ENCODE measurements around the gene MIOX. TPM values are rescaled to one million over a fixed set of nuclear protein-coding genes. Genes with fewer than 3 reads are reported as not detected.

Gene MIOX
- total and polyA plus RNA-seq, 2 of the 13 experiments (the other 11 are each of a cell fraction or from before 2014, with no cell fraction given): 1.5 to 2.9 TPM

- TF ChIP-seq KIAA2018 (CRISPR knock-in tag; IDR thresholded peaks at IDR 0.05; ENCODE audit: borderline replicate concordance) (no peak), ZFP37 (CRISPR knock-in tag; IDR thresholded peaks at IDR 0.05; ENCODE audit: borderline replicate concordance) (no peak), ZSCAN31 (CRISPR knock-in tag; IDR thresholded peaks at IDR 0.05; ENCODE audit: low read depth) (0 out of 2 replicates have a peak, but pooled peaks have one; percentile 44), ZNF788 (CRISPR knock-in tag; IDR thresholded peaks at IDR 0.05; ENCODE audit: borderline replicate concordance) (peak; percentile 48; the same call in 1 of the 2 replicates), FOXO1 (CRISPR knock-in tag; IDR thresholded peaks at IDR 0.05) (no peak), ZNF724P (CRISPR knock-in tag; IDR thresholded peaks at IDR 0.05; ENCODE audit: borderline replicate concordance) (no peak), RFX3 (CRISPR knock-in tag; IDR thresholded peaks at IDR 0.05) (no peak), CREB3 (CRISPR knock-in tag; IDR thresholded peaks at IDR 0.05) (no peak), ZNF235 (CRISPR knock-in tag; IDR thresholded peaks at IDR 0.05; ENCODE audit: borderline replicate concordance) (no peak), PHF21A (CRISPR knock-in tag; IDR thresholded peaks at IDR 0.05) (0 out of 2 replicates have a peak, but pooled peaks have one; percentile 21), CBX5 (CRISPR knock-in tag; IDR thresholded peaks at IDR 0.05; ENCODE audit: borderline replicate concordance) (no peak), ZNF839 (CRISPR knock-in tag; IDR thresholded peaks at IDR 0.05; ENCODE audit: borderline replicate concordance) (no peak), MAX (IDR thresholded peaks at IDR 0.05) (peak; percentile 42), ZNF20 (CRISPR knock-in tag; IDR thresholded peaks at IDR 0.05) (no peak), PHF8 (CRISPR knock-in tag; IDR thresholded peaks at IDR 0.05) (peak; percentile 55; the same call in 1 of the 2 replicates), ZNF24 (IDR thresholded peaks at IDR 0.05) (no peak), TFDP1 (CRISPR knock-in tag; IDR thresholded peaks at IDR 0.05; ENCODE audit: borderline replicate concordance) (0 out of 2 replicates have a peak, but pooled peaks have one; percentile 24), SIX4 (CRISPR knock-in tag; IDR thresholded peaks at IDR 0.05) (no peak), ZNF10 (CRISPR knock-in tag; IDR thresholded peaks at IDR 0.05; ENCODE audit: borderline replicate concordance, low read depth) (no peak), RXRA (CRISPR knock-in tag; IDR thresholded peaks at IDR 0.05) (0 out of 2 replicates have a peak, but pooled peaks have one; percentile 4)
These were observed at the start of gene MIOX (continued) for GRCh38 chr22:50486561-50487289.
